Endothelial cell of umbilical vein (primary cell): ENCODE results near the gene ABHD17A. TPM values are rescaled to one million over a fixed set of nuclear protein-coding genes. Genes with fewer than 3 reads are reported as not detected.

Source experiments
- BruUV-seq: library from RNA; stranded (reverse); fragments of 400-500 nt; replicated peaks from 2 replicates; lab custom pipeline; 2021; lab: Mats Ljungman, UMichigan
- CTCF ChIA-PET: fragments of 300-600, 350-600 bp; sonication (Branson Sonifier 250); formaldehyde crosslinking; loops from one replicate; lab custom pipeline; 2021; ENCODE audit warnings: antibody characterized with exemption, inconsistent platforms; lab: Charles Lee
- POLR2A ChIA-PET: fragments of 300-600, 350-600 bp; sonication (Branson Sonifier 250); formaldehyde crosslinking; loops from one replicate; lab custom pipeline; 2021; ENCODE audit warnings: antibody characterized with exemption, inconsistent platforms; lab: Charles Lee
- DNase-seq: peaks from one replicate; pipeline ENCODE4 v3.0.0-alpha.2; 2011; ENCODE audit warnings: low read depth, low spot score
- FAIRE-seq: peaks from 2 replicates; lab custom pipeline; 2011; peaks lifted over from hg19 to GRCh38; lab: Jason Lieb, UNC
- H2AFZ ChIP-seq: 2 replicates; pipeline ENCODE4 v1.6.0; 2012; ENCODE audit warnings: low read depth, low read length, control low read depth, inconsistent platforms
- H3K27ac ChIP-seq: 2 replicates; pipeline ENCODE4 v1.5.1; 2011; ENCODE audit warnings: low read depth, mild to moderate bottlenecking, control low read depth, low read length, moderate library complexity; ENCODE audit not compliant: insufficient read depth
- H3K27me3 ChIP-seq, 2 experiments: 2 replicates each; pipeline versions ENCODE4 v1.6.0 to v1.6.1; 2011; ENCODE audit warnings: low read length in 2 of 2, mixed read lengths in 1 of 2; ENCODE audit not compliant: control insufficient read depth in 2 of 2, insufficient read depth in 2 of 2
- H3K36me3 ChIP-seq, 2 experiments: 2 replicates in 1 of 2; 3 replicates in 1 of 2; pipeline ENCODE4 v1.5.1; 2011; ENCODE audit warnings: low read length in 2 of 2, mild to moderate bottlenecking in 1 of 2, moderate library complexity in 1 of 2; ENCODE audit not compliant: control insufficient read depth in 2 of 2, insufficient read depth in 2 of 2; ENCODE audit errors: extremely low read depth in 1 of 2
- H3K4me1 ChIP-seq: 3 replicates; pipeline ENCODE4 v1.5.1; 2011; ENCODE audit warnings: mild to moderate bottlenecking, low read length; ENCODE audit not compliant: control insufficient read depth, insufficient read depth; ENCODE audit errors: extremely low read depth
- H3K4me2 ChIP-seq: 2 replicates; pipeline ENCODE4 v1.6.1; 2011; ENCODE audit warnings: low read length, control low read depth, mixed read lengths; ENCODE audit not compliant: insufficient read depth
- H3K4me3 ChIP-seq, 3 experiments: fragments of 200-600 bp in 1 of 3; sonication (generic), shearing (Covaris generic) in 1 of 3; replicated peaks in 1 of 3; 2 replicates each; pipeline ENCODE4 v1.5.1; 2011 to 2016; ENCODE audit warnings: control low read depth in 3 of 3, low read length in 3 of 3, mild to moderate bottlenecking in 2 of 3, inconsistent platforms in 1 of 3, low read depth in 1 of 3, moderate library complexity in 1 of 3; ENCODE audit not compliant: insufficient read depth in 1 of 3
- H3K79me2 ChIP-seq: 2 replicates; pipeline ENCODE4 v1.6.0; 2012; ENCODE audit warnings: low read length, inconsistent platforms; ENCODE audit not compliant: control insufficient read depth, insufficient read depth
- H3K9ac ChIP-seq: replicated peaks from 2 replicates; pipeline ENCODE3; 2011; ENCODE audit warnings: low read length, control low read depth; ENCODE audit not compliant: insufficient read depth; ENCODE audit errors: extremely low read depth
- H3K9me1 ChIP-seq: replicated peaks from 3 replicates; pipeline ENCODE4 v1.6.0; 2011; ENCODE audit warnings: mild to moderate bottlenecking, low read length; ENCODE audit not compliant: control insufficient read depth, insufficient read depth; ENCODE audit errors: extremely low read depth
- H3K9me3 ChIP-seq: replicated peaks from 2 replicates; pipeline ENCODE4 v1.5.1; 2012; ENCODE audit warnings: low read length, inconsistent platforms; ENCODE audit not compliant: control insufficient read depth, insufficient read depth
- H4K20me1 ChIP-seq: replicated peaks from 2 replicates; pipeline ENCODE3; 2011; ENCODE audit warnings: mild to moderate bottlenecking, low read length; ENCODE audit not compliant: control insufficient read depth, insufficient read depth; ENCODE audit errors: extremely low read depth
- CTCF ChIP-seq, 2 donors: IDR thresholded peaks; 1 replicate in 1 of 2; 2 replicates in 1 of 2; pipeline ENCODE4 v1.5.1; 2011; ENCODE audit warnings: low read length in 2 of 2, mild to moderate bottlenecking in 2 of 2, moderate library complexity in 2 of 2, control low read depth in 1 of 2, inconsistent platforms in 1 of 2, low read depth in 1 of 2; ENCODE audit not compliant: insufficient read depth in 1 of 2; ENCODE audit errors: extremely low read depth in 1 of 2
- EZH2 ChIP-seq: IDR thresholded peaks from 2 replicates; pipeline ENCODE4 v1.6.1; 2012; ENCODE audit warnings: borderline replicate concordance, low read depth, mild to moderate bottlenecking, moderate library complexity, low read length, inconsistent platforms; ENCODE audit not compliant: severe bottlenecking
- FOS ChIP-seq: IDR thresholded peaks from 2 replicates; pipeline ENCODE4 v1.6.1; 2011; ENCODE audit warnings: mild to moderate bottlenecking, low read length, moderate library complexity, borderline replicate concordance; ENCODE audit not compliant: insufficient read depth
- GATA2 ChIP-seq: IDR thresholded peaks from 2 replicates; pipeline ENCODE4 v1.7.0; 2011; ENCODE audit warnings: low read depth, mild to moderate bottlenecking, moderate library complexity, mixed read lengths, low read length; ENCODE audit not compliant: insufficient read length, insufficient read depth
- JUN ChIP-seq: IDR thresholded peaks from 2 replicates; pipeline ENCODE4 v1.6.1; 2011; ENCODE audit warnings: borderline replicate concordance, low read depth; ENCODE audit not compliant: insufficient read length, insufficient read depth
- MYC ChIP-seq: IDR thresholded peaks from one replicate; pipeline ENCODE4 v1.6.1; 2011; ENCODE audit warnings: mild to moderate bottlenecking, low read depth, low read length
- POLR2A ChIP-seq: IDR thresholded peaks from 2 replicates; pipeline ENCODE4 v1.6.1; 2012; ENCODE audit warnings: low read depth, mild to moderate bottlenecking, control low read depth, low read length
- POLR2AphosphoS5 ChIP-seq: IDR thresholded peaks from 2 replicates; pipeline ENCODE4 v1.6.1; 2012; ENCODE audit warnings: low read depth, mild to moderate bottlenecking, control low read depth, low read length, moderate library complexity; ENCODE audit not compliant: insufficient read depth
- dilution Hi-C: fragments of 300-500 bp; cut with MboI; formaldehyde crosslinking; loops from one replicate; pipeline ENCODE4 v1.15.0; 2019; ENCODE audit warnings: low sequenced_read_pairs; ENCODE audit not compliant: extremely low pct_ligation_motif_present
- intact Hi-C: fragments of 100-400 bp; cut with micrococcal nuclease; formaldehyde crosslinking; loops from one replicate; pipeline ENCODE4 v1.10.0; 2022
- polyA plus RNA-seq, 4 experiments: library from polyadenylated mRNA; depleted of rRNA in 3 of 4; stranded (reverse) in 3 of 4; unstranded in 1 of 4; fragments of >200 nt; gene quantifications; 2 replicates each; pipeline versions ENCODE4 v1.2.1 to v1.2.3, GENCODE V29; 2011 to 2012; ENCODE audit warnings: missing spikeins in 1 of 4
- total RNA-seq: library from RNA; stranded (reverse); gene quantifications from 2 replicates; pipeline ENCODE4 v1.2.3, GENCODE V29; 2021
- TF ChIP-seq, protein P1 (sequence below): IDR thresholded peaks from 2 replicates; pipeline ENCODE4 v1.6.1; 2011; ENCODE audit not compliant: insufficient read depth, insufficient read length

ABHD17A gene
- total and polyA plus RNA-seq, 2 donors (not counting 3 experiments of a cell fraction or from before 2014, with no cell fraction given) = 89.8 to 143 TPM

- Histone ChIP-seq H3K4me2 (no peak overlapping the region), H3K27me3 (no peaks in the 10 kb centered on the region), H3K9ac (no peak overlapping the region), H3K79me2 (peaks cover 45% of the 10 kb centered on the region), H3K4me3 (no peak overlapping the region), H2AFZ (no peak overlapping the region), H4K20me1 (no peaks in the 10 kb centered on the region), H3K9me3 (no peaks in the 10 kb centered on the region), H3K36me3 (no peaks in the 10 kb centered on the region), H3K4me1 (peaks cover 25% of the 10 kb centered on the region), H3K27ac (no peak overlapping the region), H3K9me1 (no peaks in the 10 kb centered on the region)
- dilution Hi-C loops (no loop called here), intact Hi-C loops (no loop called here)
- no TSS peak for BruUV-seq
- TF ChIP-seq FOS (no peak), EZH2 (no peak), CTCF (IDR thresholded peaks at IDR 0.05; ENCODE audit: extremely low read depth in 1 of 2, insufficient read depth in 1 of 2, low read depth in 1 of 2, low read length in 2 of 2) (no peak), POLR2A (no peak), JUN (no peak), POLR2AphosphoS5 (no peak), GATA2 (no peak), MYC (no peak)
- TF ChIP-seq, protein P1, sequence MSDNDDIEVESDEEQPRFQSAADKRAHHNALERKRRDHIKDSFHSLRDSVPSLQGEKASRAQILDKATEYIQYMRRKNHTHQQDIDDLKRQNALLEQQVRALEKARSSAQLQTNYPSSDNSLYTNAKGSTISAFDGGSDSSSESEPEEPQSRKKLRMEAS = no peak
- no peak for FAIRE-seq
- DNase-seq = no peak
- POLR2A ChIA-PET = no interaction called here
- CTCF ChIA-PET = interaction anchor here (1.8 kb wide), 1 partner anchor 14 kb away, joined by 8 read pairs; no protein-coding TSS in a partner anchor
Measured at GRCh38 chr19:1851654-1852580, 33.4 kb downstream of the ABHD17A start.
